OCI-LY3 (cell line): ENCODE data around the gene INF2.

Experiments
- H2AFZ ChIP-seq: fragments of 200-600, 300-600 bp; shearing (Covaris generic); 2 replicates; pipeline ENCODE4 v1.6.0; 2014; ENCODE audit warnings: antibody characterized with exemption, low read depth, low read length
- H3K27ac ChIP-seq: fragments of 200-600, 300-600 bp; sonication (generic); 2 replicates; pipeline ENCODE4 v1.5.1; 2014; ENCODE audit warnings: mild to moderate bottlenecking, low read length, moderate library complexity, mixed read lengths
- H3K27me3 ChIP-seq: fragments of 200-600, 300-600 bp; sonication (generic); 2 replicates; pipeline ENCODE4 v1.6.1; 2014; ENCODE audit warnings: low read depth, low read length, mixed read lengths
- H3K36me3 ChIP-seq: fragments of 200-600, 300-600 bp; sonication (generic); replicated peaks from 2 replicates; pipeline ENCODE3; 2014; ENCODE audit warnings: low read depth, low read length, mixed read lengths
- H3K4me1 ChIP-seq: fragments of 300-600, 200-600 bp; sonication (generic); 2 replicates; pipeline ENCODE4 v1.6.1; 2014; ENCODE audit warnings: low read length, mixed read lengths
- H3K4me2 ChIP-seq: fragments of 200-600, 300-600 bp; sonication (generic); 2 replicates; pipeline ENCODE4 v1.6.1; 2014; ENCODE audit warnings: low read length, mixed read lengths
- H3K4me3 ChIP-seq: fragments of 300-600, 200-600 bp; sonication (generic); 2 replicates; pipeline ENCODE4 v1.5.1; 2014; ENCODE audit warnings: antibody characterized with exemption, mild to moderate bottlenecking, low read length, moderate library complexity
- H3K79me2 ChIP-seq: fragments of 300-600, 200-600 bp; shearing (Covaris generic); 2 replicates; pipeline ENCODE4 v1.6.1; 2014; ENCODE audit warnings: mild to moderate bottlenecking, low read length, mixed read lengths
- H3K9ac ChIP-seq: fragments of 300-600, 200-600 bp; shearing (Covaris generic); 2 replicates; pipeline ENCODE4 v1.6.0; 2014; ENCODE audit warnings: mild to moderate bottlenecking, low read length, moderate library complexity
- H3K9me3 ChIP-seq: fragments of 200-600, 300-600 bp; shearing (Covaris generic); 2 replicates; pipeline ENCODE4 v1.6.1; 2014; ENCODE audit warnings: low read length, mixed read lengths; ENCODE audit not compliant: insufficient read depth
- H4K20me1 ChIP-seq: fragments of 200-600, 300-600 bp; sonication (generic); 2 replicates; pipeline ENCODE4 v1.6.1; 2016; ENCODE audit warnings: low read length, mixed read lengths; ENCODE audit not compliant: insufficient read depth
- CTCF ChIP-seq: fragments of 200-600, 300-600 bp; sonication (generic); IDR thresholded peaks from 2 replicates; pipeline ENCODE4 v1.5.1; 2014; ENCODE audit warnings: antibody characterized with exemption, low read length, low read depth
- EZH2phosphoT487 ChIP-seq: fragments of 200-600 bp; shearing (Covaris generic); IDR thresholded peaks from 2 replicates; pipeline ENCODE4 v1.6.1; 2018; ENCODE audit warnings: antibody characterized with exemption, mixed run types, low read depth

INF2 gene

GRCh38 chr14:104735830-104736642 lies 46.6 kb downstream of the INF2 start:
- Histone ChIP-seq H2AFZ (no peak overlapping the region), H4K20me1 (no peaks in the 10 kb centered on the region), H3K27me3 (no peaks in the 10 kb centered on the region), H3K9ac (no peak overlapping the region), H3K27ac (no peak overlapping the region), H3K4me1 (no peaks in the 10 kb centered on the region), H3K9me3 (no peaks in the 10 kb centered on the region), H3K4me3 (no peak overlapping the region), H3K79me2 (no peaks in the 10 kb centered on the region), H3K4me2 (no peak overlapping the region), H3K36me3 (no peaks in the 10 kb centered on the region)
- no peak for TF ChIP-seq EZH2phosphoT487
- TF ChIP-seq CTCF, result no peak

DNA sequence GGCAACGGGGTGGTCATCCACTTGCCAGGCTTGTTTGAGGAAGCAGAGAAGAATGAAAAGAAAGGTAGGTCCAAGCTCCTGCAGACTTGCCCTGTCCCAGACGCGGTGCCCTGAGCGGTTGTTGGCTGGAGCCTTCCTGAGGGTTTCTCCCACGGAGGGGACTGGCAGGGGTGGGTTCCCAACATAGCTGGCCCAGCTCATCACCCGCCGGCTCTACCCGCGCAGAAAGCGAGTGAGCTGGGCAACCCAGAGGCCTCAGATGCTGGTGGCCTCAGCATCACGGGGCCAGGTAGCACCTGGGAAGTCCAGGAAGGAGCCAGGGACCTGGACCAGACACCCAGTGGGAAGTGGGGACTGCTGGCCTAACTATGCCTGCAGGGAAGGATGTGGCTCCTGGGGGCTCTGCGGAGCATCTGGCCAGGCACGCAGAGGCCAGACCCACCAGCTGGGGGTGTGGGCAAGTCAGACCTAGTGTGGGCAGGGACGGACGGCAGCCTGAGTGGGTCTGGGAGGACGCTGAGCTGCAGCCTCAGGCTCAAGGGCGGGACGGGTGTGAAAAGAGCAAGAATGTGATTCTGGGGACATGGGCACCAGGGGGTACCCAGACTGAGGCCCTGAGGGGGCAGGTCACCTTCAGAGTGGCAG lies 49.1 kb downstream of the INF2 start:
- Histone ChIP-seq H2AFZ (no peak overlapping the region), H3K36me3 (no peaks in the 10 kb centered on the region), H3K27me3 (no peaks in the 10 kb centered on the region), H3K9ac (no peak overlapping the region), H3K4me1 (no peaks in the 10 kb centered on the region), H3K4me3 (no peak overlapping the region), H3K79me2 (no peaks in the 10 kb centered on the region), H4K20me1 (no peaks in the 10 kb centered on the region), H3K4me2 (no peak overlapping the region), H3K9me3 (no peaks in the 10 kb centered on the region), H3K27ac (no peak overlapping the region)
- TF ChIP-seq EZH2phosphoT487 (no peak), CTCF (no peak)

DNA sequence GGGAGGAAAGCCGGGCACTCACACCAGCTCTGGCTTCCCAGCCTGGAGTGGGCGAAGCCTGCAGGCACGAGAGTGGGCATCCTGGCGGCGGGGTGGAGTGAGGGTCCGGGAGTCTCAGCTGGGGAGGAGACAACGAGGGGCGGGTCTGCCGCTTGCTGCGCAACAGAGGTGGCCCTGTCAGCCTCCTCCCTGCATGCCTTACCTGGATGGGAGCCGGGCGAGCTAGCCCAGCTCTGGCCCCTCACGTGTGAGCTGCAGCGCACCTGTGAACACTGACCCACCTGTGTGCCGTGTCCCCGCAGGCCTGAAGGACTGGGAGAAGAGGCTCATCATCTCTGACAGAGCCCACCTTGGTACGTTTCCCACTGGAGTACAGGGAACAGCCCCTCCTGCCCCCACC lies 49.6 kb downstream of the INF2 start:
- Histone ChIP-seq H3K27ac (no peak overlapping the region), H4K20me1 (no peaks in the 10 kb centered on the region), H3K27me3 (no peaks in the 10 kb centered on the region), H3K79me2 (no peaks in the 10 kb centered on the region), H2AFZ (no peak overlapping the region), H3K9ac (no peak overlapping the region), H3K9me3 (no peaks in the 10 kb centered on the region), H3K36me3 (no peaks in the 10 kb centered on the region), H3K4me2 (no peak overlapping the region), H3K4me3 (no peak overlapping the region), H3K4me1 (no peaks in the 10 kb centered on the region)
- TF ChIP-seq EZH2phosphoT487, result no peak
- no peak for TF ChIP-seq CTCF

- H3K27me3 ChIP-seq, result no peaks in the 10 kb centered on the region
- H3K4me2 ChIP-seq, result no peak overlapping the region
- no peaks in the 10 kb centered on the region for H3K9me3 ChIP-seq
- H4K20me1 ChIP-seq, result no peaks in the 10 kb centered on the region
- H3K9ac ChIP-seq, result no peak overlapping the region
- no peak overlapping the region for H3K27ac ChIP-seq
- H3K36me3 ChIP-seq, result no peaks in the 10 kb centered on the region
- no peaks in the 10 kb centered on the region for H3K4me1 ChIP-seq
- no peaks in the 10 kb centered on the region for H3K79me2 ChIP-seq
- H3K4me3 ChIP-seq, result no peak overlapping the region
- H2AFZ ChIP-seq, result no peak overlapping the region
- TF ChIP-seq EZH2phosphoT487, result no peak
Measured at GRCh38 chr14:104739546-104740516, 50.4 kb downstream of the INF2 start.
